Suppressor macrophage (primary cell): ENCODE measurements around the gene HTR7.

ENCODE experiments used
- DNase-seq, 4 experiments: peaks; one replicate each; pipeline ENCODE4 v3.0.0-alpha.2; 2020 to 2022

HTR7 gene

GRCh38 chr10:90738885-90739284 lies 119.0 kb downstream of the HTR7 start:
- DNase-seq: no peak

GRCh38 chr10:90734415-90734814 lies 123.4 kb downstream of the HTR7 start:
- no peak for DNase-seq

DNA sequence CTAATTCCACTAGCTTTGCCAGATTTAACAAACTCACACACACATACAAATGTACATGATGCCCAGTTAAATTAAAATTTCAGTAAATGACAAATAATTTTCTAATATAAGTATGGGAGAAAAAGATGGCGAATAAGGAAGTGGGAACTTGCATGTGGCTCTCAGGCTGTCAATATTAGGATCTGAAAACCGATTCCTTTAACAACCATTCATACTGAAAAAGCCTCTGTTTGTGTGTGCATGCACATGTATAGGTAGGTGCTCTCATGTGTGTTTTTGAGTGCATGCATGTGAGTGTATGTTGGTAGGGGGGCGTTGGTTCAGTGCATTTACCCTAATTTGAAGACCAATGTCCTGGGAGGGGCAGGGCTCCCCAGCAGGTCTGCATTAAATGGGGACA lies 125.3 kb downstream of the HTR7 start:
- DNase-seq: no peak

DNA sequence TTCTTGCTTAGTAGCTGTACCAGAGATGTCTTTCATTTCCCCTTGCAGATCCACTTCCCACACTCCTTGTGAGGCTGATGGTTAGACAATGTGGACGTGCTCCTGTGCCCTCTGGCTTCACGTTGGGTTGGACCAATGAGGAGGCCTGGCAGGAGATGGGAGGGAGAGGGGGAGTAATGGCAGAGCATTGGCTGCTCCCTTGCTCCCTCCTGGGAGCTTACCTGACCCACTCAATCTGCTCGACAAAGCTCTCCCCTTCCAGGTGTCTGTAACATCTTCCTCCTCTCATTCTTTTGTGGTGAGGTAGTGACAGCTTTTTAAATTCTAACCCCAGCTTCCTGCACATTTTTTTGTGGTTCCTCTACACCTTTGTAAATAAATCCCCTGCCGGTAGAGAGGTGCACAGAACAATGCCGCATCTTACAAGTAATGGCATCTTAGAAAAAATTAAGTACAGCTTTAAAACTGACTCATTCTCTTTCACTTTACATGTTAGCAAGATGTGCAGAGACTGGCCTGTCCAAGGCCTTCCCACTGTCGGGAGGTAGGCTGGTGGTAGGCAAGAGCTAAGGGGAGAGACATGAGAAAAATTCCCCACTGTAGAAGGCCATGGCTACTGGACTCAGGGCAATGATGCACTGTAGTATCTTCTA lies 134.3 kb downstream of the HTR7 start:
- no peak for DNase-seq

- DNase-seq: no peak
Observed at GRCh38 chr10:90722832-90723231, 135.0 kb downstream of the HTR7 start.

DNA sequence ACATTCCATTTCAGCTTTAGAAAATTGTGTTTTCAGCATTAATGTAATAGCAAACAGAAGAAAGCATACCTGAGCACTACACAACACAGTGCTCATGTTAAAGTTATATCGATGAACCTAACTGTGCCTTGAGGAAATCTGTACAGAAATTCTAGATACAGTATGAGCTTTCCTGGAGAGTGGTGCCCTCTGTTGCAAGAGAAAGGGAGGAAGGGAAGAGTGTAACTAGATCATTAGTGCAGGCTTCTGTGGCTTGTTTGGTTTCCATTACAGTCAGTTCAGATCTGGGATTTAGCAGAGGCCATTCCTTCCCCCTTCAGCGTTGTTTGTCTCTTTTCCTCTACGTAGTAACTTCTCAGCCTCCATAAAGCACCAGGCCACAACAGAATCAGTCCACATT lies 139.7 kb downstream of the HTR7 start:
- no peak for DNase-seq

- DNase-seq: no peak
Observed at GRCh38 chr10:90712529-90712928, 145.3 kb downstream of the HTR7 start.

GRCh38 chr10:90709727-90710126 lies 148.1 kb downstream of the HTR7 start:
- no peak for DNase-seq

GRCh38 chr10:90707657-90708056 lies 150.2 kb downstream of the HTR7 start:
- DNase-seq: no peak

DNA sequence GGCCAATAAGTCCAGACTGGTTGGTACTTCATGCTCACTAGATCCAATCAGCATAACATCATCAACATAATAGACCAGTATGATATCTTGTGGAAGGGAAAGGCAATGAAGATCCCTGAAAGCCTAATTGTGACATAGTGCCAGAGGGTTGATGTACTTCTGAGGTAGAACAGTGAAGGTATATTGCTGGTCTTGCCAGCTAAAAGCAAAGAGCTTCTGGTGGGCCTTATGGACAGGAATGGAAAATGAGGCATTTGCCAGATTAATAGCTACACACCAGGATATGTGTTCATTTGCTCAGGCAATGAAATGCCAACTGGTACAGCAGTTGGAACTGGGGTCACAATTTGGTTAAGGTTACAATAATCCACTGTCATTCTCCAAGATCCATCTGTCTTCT lies 156.4 kb downstream of the HTR7 start:
- no peak for DNase-seq

DNA sequence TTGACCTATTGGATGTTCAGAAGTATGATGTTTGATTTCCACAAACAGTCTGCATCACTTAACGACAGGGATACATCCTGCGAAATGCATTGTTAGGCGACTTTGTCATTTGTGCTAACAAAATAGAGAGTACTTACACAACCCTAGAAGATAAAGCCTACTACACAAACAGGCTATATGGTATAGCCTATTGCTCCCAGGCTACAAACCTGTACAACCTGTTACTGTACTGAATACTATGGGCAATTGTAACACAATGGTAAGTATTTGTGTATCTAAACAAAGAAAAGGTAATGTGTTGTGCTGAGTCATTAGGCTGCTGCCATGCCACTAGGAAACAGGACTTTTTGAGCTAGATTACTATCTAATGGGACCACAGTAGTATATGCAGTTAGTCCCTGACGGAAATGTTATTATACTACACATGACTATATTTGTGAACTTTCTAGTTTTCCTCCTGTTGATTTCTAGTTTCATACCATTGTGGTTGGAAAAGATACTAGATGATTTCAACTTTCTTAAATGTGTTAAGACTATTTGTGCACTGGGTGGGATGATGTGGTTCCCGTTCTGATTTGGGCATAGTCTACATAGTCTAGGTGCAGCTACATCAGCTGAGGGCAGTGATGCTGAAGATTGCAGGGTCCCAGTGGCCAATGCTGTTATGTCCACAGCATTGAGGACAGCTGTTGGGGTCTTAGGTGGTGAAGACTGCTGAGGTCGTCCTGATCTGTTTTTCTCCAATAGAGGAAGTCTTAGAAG lies 161.7 kb downstream of the HTR7 start:
- DNase-seq: no peak
